GM10847 (cell line): ENCODE data around the gene PPM1N.
A peak's percentile ranks its signal among the peaks of the same experiment; 100 is the strongest.

Source experiments
- POLR2A ChIP-seq: IDR thresholded peaks from 2 replicates; pipeline ENCODE4 v1.6.1; 2011; ENCODE audit not compliant: insufficient read length; ENCODE audit errors: extremely low read depth

PPM1N gene

DNA sequence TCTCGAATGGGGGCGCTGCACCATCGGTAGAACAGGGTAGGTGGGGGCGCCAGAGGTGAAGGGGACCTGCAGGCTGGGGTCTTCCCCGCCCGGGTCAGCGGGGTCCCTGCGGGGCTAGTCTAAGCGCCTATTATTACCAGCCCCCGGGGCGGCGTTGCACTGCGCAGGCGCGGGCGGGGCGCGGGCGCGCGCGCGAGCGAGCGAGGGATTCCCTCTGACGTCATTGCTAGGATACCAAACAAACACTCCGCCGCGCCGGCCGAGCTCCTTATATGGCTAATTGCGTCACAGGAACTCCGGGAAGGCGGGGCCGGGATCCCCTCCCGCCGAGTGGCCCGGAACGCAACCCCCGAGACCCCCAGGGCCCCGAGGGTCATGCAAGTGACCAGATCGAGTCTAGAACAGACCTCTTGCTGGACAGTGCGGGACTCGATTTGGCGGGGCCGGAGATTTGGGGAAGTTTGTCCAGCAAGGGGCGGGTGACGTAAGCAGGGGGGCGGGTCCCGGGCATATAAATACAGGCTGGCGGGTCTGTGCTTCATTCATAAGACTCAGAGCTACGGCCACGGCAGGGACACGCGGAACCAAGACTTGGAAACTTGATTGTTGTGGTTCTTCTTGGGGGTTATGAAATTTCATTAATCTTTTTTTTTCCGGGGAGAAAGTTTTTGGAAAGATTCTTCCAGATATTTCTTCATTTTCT lies 30.6 kb upstream of the PPM1N start, which contains the start of gene FOSB:
Gene FOSB, plus strand, starts transcription at position 541 of the 703 bp plus-strand sequence. CDS start 591 bp downstream, outside the sequence.
- peak; percentile 30 for TF ChIP-seq POLR2A

DNA sequence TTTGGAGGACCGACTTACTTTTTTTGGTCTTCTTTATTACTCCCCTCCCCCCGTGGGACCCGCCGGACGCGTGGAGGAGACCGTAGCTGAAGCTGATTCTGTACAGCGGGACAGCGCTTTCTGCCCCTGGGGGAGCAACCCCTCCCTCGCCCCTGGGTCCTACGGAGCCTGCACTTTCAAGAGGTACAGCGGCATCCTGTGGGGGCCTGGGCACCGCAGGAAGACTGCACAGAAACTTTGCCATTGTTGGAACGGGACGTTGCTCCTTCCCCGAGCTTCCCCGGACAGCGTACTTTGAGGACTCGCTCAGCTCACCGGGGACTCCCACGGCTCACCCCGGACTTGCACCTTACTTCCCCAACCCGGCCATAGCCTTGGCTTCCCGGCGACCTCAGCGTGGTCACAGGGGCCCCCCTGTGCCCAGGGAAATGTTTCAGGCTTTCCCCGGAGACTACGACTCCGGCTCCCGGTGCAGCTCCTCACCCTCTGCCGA lies 30.0 kb upstream of the PPM1N start:
- no peak for TF ChIP-seq POLR2A

DNA sequence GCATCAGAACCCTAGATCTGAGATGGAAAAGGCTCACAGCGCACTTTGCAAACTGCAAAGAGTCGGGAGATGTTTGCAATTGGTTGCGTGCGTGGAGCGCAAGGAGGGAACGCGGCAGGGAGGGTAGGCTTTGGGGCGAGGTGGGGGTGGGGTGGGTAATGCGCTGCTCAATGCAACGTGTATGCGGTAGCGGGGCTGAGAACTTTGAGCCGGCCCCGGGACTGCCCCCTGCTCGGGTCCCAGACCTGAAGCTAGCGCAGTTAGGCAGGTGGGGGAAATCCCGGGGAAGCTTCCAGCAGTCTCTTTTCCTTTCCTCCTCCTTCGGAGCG lies 29.5 kb upstream of the PPM1N start:
- no peak for TF ChIP-seq POLR2A

DNA sequence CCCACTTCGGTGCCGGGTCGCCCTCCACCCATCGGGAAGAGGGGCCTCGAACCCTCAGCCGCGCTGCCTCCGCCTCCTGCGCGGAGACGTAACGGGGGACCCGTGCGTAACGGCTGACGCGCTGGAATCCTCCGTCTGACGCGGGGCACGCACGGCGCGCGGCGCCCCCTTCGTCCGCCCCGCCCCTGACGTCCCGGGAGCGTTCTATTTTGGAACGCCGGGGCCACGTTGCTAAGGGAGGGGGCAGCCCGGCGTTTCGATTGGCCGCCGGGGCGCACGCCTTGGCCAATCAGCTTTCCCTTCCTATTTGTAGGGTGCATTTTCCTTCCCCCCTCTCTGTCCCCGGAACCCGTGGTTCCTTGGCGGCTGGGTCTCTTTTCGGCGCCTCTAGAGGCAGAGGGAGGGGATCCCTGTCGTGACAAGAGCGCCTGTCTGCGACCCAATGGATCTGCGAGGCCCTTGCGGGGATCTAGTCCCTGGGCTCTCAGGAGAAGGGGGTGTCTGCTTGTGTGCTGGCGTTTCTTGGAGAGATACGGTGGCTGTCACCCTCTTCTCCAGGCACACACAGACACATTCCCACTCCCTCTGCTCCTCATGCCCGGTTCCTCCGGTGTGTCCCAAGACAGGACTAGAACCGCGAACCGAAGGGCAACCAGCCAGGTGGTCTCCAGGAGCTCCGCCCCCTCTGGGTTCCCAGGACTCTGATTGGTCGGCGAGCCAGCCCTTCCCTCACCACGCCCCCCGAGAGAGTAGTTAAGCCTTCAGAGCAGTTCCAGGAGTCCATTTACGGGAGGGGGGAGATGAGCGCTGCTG lies 28.9 kb upstream of the PPM1N start:
- TF ChIP-seq POLR2A, result peak; percentile 37

DNA sequence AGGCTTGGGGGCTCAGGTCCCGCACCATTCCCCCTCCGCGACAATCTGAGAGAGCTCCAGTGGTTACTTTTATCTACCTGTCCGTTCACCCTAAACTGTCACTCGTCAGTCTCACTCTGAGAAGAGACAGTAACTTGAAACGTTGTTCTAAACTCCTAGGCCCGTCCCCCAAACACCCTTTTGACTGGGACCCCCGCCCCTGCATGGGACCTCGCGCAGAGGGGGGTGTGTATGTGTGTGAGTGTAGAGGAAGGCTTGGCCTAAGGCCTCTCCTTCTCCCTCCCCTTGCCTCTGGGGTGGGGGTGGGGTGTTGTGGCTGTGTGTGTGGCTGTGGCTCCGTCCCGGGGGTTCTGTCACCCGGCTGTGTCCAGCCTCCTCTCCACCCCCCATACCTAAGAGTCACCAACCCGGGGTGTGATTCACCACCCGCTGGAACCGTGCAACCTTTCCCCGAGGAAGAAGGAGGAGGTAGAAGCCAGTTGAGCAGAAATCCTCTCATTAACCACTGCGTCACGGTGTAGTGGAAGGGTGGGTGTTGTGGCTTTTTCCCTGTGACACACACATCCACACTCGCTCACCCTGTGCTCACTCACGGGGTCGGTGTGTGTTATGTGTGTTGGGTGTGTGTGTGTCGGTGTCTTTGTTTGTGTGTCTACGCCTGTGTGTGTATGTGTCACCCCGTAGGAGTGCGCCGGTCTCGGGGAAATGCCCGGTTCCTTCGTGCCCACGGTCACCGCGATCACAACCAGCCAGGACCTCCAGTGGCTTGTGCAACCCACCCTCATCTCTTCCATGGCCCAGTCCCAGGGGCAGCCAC lies 28.1 kb upstream of the PPM1N start:
- TF ChIP-seq POLR2A, result no peak

DNA sequence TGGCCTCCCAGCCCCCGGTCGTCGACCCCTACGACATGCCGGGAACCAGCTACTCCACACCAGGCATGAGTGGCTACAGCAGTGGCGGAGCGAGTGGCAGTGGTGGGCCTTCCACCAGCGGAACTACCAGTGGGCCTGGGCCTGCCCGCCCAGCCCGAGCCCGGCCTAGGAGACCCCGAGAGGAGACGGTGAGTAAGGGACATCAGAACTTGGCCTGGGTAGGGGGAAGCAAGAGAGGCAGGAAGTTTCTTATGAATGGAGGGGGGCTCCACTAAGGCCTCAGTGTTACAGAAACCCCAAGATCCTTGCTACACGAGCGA lies 27.5 kb upstream of the PPM1N start:
- TF ChIP-seq POLR2A, result no peak

DNA sequence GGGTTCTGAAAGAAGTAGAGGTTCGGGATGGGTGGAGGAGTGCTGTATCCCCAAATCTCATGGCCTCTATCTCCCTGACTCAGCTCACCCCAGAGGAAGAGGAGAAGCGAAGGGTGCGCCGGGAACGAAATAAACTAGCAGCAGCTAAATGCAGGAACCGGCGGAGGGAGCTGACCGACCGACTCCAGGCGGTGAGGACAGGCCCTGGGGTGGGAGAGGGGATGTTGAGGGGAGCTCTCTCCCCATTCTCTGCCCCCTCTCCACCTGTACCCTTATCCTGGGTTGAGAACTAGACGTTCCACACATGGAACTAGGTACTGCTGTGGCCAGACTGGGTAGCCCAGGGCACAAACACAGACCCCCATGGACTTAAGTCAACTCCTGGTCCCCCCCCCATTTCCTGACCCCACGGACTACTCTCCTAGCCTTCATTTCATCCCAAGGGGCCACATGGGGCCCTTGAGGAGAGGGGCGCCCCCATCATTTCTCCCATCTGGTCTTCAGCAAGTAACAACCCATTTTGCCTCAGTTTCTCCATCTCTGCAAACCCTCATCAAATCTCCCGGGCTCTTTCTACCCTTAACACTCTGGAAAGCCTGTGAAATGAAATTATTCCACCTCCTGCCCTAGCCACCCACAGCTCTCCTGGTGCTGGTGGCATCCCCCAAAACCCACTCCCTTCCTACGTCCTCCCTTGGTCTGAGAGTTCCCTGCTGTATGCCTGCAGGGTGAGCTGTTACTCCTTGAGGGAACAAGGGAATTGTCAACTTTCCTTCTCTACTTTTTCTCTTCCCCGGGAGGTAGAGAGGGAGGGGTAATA lies 26.9 kb upstream of the PPM1N start:
- TF ChIP-seq POLR2A, result no peak

DNA sequence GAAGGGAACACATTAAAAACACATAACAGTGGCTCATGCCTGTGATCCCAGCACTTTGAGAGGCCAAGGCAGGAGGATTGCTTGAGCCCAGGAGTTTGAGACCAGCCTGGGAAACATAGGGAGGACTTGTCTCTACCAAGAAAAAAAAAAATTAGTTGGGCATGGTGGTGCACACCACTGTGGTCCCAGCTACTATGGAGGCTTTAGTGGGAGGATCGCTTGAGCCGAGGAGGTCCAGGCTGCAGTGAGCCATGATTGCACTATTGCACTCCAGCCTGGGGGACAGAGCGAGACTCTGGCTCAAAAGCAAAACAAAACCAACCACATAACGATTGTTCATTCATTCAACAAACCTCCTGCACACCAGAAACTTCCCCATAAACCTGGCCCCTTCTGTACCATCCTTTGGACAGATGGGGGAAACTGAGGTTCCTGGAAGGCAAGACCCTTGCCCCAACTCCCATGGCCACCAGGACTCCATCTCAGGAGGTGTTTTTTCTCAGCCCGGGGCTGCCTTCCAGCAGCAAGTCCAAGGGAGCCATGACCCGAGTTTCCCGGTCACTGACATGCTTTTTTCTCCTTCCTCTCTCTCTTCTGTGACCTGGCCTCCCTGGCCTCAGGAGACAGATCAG lies 26.2 kb upstream of the PPM1N start:
- no peak for TF ChIP-seq POLR2A

DNA sequence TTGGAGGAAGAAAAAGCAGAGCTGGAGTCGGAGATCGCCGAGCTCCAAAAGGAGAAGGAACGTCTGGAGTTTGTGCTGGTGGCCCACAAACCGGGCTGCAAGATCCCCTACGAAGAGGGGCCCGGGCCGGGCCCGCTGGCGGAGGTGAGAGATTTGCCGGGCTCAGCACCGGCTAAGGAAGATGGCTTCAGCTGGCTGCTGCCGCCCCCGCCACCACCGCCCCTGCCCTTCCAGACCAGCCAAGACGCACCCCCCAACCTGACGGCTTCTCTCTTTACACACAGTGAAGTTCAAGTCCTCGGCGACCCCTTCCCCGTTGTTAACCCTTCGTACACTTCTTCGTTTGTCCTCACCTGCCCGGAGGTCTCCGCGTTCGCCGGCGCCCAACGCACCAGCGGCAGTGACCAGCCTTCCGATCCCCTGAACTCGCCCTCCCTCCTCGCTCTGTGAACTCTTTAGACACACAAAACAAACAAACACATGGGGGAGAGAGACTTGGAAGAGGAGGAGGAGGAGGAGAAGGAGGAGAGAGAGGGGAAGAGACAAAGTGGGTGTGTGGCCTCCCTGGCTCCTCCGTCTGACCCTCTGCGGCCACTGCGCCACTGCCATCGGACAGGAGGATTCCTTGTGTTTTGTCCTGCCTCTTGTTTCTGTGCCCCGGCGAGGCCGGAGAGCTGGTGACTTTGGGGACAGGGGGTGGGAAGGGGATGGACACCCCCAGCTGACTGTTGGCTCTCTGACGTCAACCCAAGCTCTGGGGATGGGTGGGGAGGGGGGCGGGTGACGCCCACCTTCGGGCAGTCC lies 25.5 kb upstream of the PPM1N start:
- TF ChIP-seq POLR2A, result no peak

DNA sequence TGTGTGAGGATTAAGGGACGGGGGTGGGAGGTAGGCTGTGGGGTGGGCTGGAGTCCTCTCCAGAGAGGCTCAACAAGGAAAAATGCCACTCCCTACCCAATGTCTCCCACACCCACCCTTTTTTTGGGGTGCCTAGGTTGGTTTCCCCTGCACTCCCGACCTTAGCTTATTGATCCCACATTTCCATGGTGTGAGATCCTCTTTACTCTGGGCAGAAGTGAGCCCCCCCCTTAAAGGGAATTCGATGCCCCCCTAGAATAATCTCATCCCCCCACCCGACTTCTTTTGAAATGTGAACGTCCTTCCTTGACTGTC lies 24.9 kb upstream of the PPM1N start:
- TF ChIP-seq POLR2A, result no peak

DNA sequence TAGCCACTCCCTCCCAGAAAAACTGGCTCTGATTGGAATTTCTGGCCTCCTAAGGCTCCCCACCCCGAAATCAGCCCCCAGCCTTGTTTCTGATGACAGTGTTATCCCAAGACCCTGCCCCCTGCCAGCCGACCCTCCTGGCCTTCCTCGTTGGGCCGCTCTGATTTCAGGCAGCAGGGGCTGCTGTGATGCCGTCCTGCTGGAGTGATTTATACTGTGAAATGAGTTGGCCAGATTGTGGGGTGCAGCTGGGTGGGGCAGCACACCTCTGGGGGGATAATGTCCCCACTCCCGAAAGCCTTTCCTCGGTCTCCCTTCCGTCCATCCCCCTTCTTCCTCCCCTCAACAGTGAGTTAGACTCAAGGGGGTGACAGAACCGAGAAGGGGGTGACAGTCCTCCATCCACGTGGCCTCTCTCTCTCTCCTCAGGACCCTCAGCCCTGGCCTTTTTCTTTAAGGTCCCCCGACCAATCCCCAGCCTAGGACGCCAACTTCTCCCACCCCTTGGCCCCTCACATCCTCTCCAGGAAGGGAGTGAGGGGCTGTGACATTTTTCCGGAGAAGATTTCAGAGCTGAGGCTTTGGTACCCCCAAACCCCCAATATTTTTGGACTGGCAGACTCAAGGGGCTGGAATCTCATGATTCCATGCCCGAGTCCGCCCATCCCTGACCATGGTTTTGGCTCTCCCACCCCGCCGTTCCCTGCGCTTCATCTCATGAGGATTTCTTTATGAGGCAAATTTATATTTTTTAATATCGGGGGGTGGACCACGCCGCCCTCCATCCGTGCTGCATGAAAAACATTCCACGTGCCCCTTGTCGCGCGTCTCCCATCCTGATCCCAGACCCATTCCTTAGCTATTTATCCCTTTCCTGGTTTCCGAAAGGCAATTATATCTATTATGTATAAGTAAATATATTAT lies 24.3 kb upstream of the PPM1N start:
- TF ChIP-seq POLR2A, result no peak

DNA sequence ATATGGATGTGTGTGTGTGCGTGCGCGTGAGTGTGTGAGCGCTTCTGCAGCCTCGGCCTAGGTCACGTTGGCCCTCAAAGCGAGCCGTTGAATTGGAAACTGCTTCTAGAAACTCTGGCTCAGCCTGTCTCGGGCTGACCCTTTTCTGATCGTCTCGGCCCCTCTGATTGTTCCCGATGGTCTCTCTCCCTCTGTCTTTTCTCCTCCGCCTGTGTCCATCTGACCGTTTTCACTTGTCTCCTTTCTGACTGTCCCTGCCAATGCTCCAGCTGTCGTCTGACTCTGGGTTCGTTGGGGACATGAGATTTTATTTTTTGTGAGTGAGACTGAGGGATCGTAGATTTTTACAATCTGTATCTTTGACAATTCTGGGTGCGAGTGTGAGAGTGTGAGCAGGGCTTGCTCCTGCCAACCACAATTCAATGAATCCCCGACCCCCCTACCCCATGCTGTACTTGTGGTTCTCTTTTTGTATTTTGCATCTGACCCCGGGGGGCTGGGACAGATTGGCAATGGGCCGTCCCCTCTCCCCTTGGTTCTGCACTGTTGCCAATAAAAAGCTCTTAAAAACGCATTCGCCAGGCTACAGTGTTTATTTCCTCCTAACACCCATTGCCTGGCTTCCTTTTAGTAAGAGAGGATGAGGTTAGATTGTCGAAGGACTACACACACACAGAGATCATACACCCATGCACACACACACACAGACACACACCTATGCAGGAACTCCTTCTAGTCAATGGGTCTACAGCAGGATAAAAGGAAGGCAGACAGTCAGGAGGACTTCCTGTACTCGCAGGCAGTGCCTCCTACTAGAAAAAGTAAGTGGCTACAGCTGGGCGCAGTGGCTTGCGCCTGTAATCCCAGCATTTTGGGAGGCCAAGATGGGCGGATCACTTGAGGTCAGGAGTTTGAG lies 23.4 kb upstream of the PPM1N start:
- no peak for TF ChIP-seq POLR2A
